Measurements from ENCODE around the gene SULT1C2. TPM values are rescaled to one million over a fixed set of nuclear protein-coding genes. Genes with fewer than 3 reads are reported as not detected.

The SULT1C2 gene
- total and polyA plus RNA-seq, 2 donors (not counting 1 experiment from before 2014, with no cell fraction given), result not detected

DNA sequence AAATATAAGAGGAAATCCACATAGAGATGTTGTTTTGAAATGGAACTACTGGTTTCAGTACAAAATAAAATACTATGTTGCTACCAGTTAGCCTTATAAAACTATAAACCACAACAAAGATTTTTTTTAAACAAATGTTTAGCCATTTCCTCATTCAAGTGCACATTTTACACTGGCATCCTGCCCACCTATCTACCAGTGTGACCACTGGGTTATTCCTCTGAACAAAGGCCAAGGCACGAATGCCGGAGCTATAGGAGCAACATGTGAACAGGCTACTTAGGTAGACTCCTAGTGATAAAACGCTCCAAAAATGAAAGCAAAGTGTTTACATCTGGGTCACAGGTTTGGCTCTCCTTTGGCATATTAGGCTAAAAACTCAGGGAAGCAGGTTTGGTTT, 57.3 kb downstream of the SULT1C2 start:
- 25% methylated on average over 3 of the region's 3 CpGs for WGBS (ENCODE audit: insufficient coverage)
- no peak overlapping the region for H3K4me3 Mint-ChIP-seq
- H3K79me2 ChIP-seq (ENCODE audit: control insufficient read depth, insufficient read depth, low read length), result no peaks in the 10 kb centered on the region
- no peak overlapping the region for H3K4me3 ChIP-seq (ENCODE audit: control extremely low read depth in 1 of 5, extremely low read depth in 1 of 5, insufficient read depth in 1 of 5, low read depth in 2 of 5, low read length in 4 of 5)
- H3K4me1 ChIP-seq (ENCODE audit: control insufficient read depth in 2 of 2, insufficient read depth in 2 of 2, low read length in 2 of 2), result no peaks in the 10 kb centered on the region
- ChIA-PET CTCF (no interaction called here), POLR2A (no interaction called here)
- H3K27me3 ChIP-seq (replicated peaks in 1 of 4; ENCODE audit: control extremely low read depth in 1 of 4, control insufficient read depth in 3 of 4, insufficient read depth in 4 of 4, low read length in 3 of 4), result peaks cover 0 to 8% (median 0%) of the 10 kb centered on the region in 4 experiments
- no peak overlapping the region for H3K4me2 ChIP-seq (replicated peaks; ENCODE audit: low read depth, low read length, poor library complexity, severe bottlenecking)
- H3K4me1 Mint-ChIP-seq, result no peaks in the 10 kb centered on the region
- no peak overlapping the region for H3K9ac ChIP-seq (ENCODE audit: low read length)
- no peaks in the 10 kb centered on the region for H3K9me3 Mint-ChIP-seq (ENCODE audit: insufficient read depth)
- DNase-seq, result no peak
- H3K36me3 ChIP-seq (replicated peaks in 1 of 2; ENCODE audit: control extremely low read depth in 1 of 2, control insufficient read depth in 1 of 2, extremely low read depth in 1 of 2, insufficient read depth in 2 of 2, low read length in 1 of 2), result no peaks in the 10 kb centered on the region
- no peak for ATAC-seq (ENCODE audit: low read depth)
- TF ChIP-seq, protein P1, sequence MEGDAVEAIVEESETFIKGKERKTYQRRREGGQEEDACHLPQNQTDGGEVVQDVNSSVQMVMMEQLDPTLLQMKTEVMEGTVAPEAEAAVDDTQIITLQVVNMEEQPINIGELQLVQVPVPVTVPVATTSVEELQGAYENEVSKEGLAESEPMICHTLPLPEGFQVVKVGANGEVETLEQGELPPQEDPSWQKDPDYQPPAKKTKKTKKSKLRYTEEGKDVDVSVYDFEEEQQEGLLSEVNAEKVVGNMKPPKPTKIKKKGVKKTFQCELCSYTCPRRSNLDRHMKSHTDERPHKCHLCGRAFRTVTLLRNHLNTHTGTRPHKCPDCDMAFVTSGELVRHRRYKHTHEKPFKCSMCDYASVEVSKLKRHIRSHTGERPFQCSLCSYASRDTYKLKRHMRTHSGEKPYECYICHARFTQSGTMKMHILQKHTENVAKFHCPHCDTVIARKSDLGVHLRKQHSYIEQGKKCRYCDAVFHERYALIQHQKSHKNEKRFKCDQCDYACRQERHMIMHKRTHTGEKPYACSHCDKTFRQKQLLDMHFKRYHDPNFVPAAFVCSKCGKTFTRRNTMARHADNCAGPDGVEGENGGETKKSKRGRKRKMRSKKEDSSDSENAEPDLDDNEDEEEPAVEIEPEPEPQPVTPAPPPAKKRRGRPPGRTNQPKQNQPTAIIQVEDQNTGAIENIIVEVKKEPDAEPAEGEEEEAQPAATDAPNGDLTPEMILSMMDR (IDR thresholded peaks at IDR 0.05), result no peak
- no peak for TF ChIP-seq EZH2 (IDR thresholded peaks at IDR 0.05; ENCODE audit: borderline replicate concordance, insufficient read depth, low read depth, low read length, poor library complexity, severe bottlenecking)
- H2AFZ ChIP-seq (ENCODE audit: insufficient read depth, low read depth, low read length, poor library complexity, severe bottlenecking), result no peak overlapping the region
- intact Hi-C loops (cut with micrococcal nuclease), result no loop called here
- peaks cover 10% of the 10 kb centered on the region for H3K27me3 Mint-ChIP-seq
- no peaks in the 10 kb centered on the region for H4K20me1 ChIP-seq (ENCODE audit: control insufficient read depth, insufficient read depth, low read length, poor library complexity, severe bottlenecking)
- H3K27ac ChIP-seq (ENCODE audit: low read length in 2 of 2), result no peak overlapping the region
- H3K27ac Mint-ChIP-seq, result no peak overlapping the region
- peaks cover 0 to 4% (median 0%) of the 10 kb centered on the region in 3 donors for H3K9me3 ChIP-seq (ENCODE audit: control extremely low read depth in 1 of 3, control insufficient read depth in 2 of 3, insufficient read depth in 1 of 3, low read length in 2 of 3)

GRCh38 chr2:108346827-108347226, 58.1 kb downstream of the SULT1C2 start:
- intact Hi-C loops (cut with micrococcal nuclease), result no loop called here
- no peaks in the 10 kb centered on the region for H3K4me1 ChIP-seq (ENCODE audit: control insufficient read depth in 2 of 2, insufficient read depth in 2 of 2, low read length in 2 of 2)
- peaks cover 15% of the 10 kb centered on the region for H3K27me3 Mint-ChIP-seq
- H3K27ac ChIP-seq (ENCODE audit: low read length in 2 of 2), result no peak overlapping the region
- peaks cover 0 to 8% (median 0%) of the 10 kb centered on the region in 4 experiments for H3K27me3 ChIP-seq (replicated peaks in 1 of 4; ENCODE audit: control extremely low read depth in 1 of 4, control insufficient read depth in 3 of 4, insufficient read depth in 4 of 4, low read length in 3 of 4)
- peaks cover 0 to 4% (median 0%) of the 10 kb centered on the region in 3 donors for H3K9me3 ChIP-seq (ENCODE audit: control extremely low read depth in 1 of 3, control insufficient read depth in 2 of 3, insufficient read depth in 1 of 3, low read length in 2 of 3)
- H2AFZ ChIP-seq (ENCODE audit: insufficient read depth, low read depth, low read length, poor library complexity, severe bottlenecking), result no peak overlapping the region
- no peaks in the 10 kb centered on the region for H3K36me3 ChIP-seq (replicated peaks in 1 of 2; ENCODE audit: control extremely low read depth in 1 of 2, control insufficient read depth in 1 of 2, extremely low read depth in 1 of 2, insufficient read depth in 2 of 2, low read length in 1 of 2)
- no peaks in the 10 kb centered on the region for H4K20me1 ChIP-seq (ENCODE audit: control insufficient read depth, insufficient read depth, low read length, poor library complexity, severe bottlenecking)
- POLR2A ChIA-PET, result no interaction called here
- no peak overlapping the region for H3K9ac ChIP-seq (ENCODE audit: low read length)
- DNase-seq (no peak), ATAC-seq (ENCODE audit: low read depth) (no peak)
- H3K4me2 ChIP-seq (replicated peaks; ENCODE audit: low read depth, low read length, poor library complexity, severe bottlenecking), result no peak overlapping the region
- no peak overlapping the region for H3K4me3 Mint-ChIP-seq
- no peaks in the 10 kb centered on the region for H3K4me1 Mint-ChIP-seq
- H3K27ac Mint-ChIP-seq, result no peak overlapping the region
- no CpG with 5 or more reads among the region's 3 CpGs for WGBS (ENCODE audit: insufficient coverage)
- H3K9me3 Mint-ChIP-seq (ENCODE audit: insufficient read depth), result no peaks in the 10 kb centered on the region
- CTCF ChIA-PET, result no interaction called here
- H3K79me2 ChIP-seq (ENCODE audit: control insufficient read depth, insufficient read depth, low read length), result no peaks in the 10 kb centered on the region
- TF ChIP-seq EZH2 (IDR thresholded peaks at IDR 0.05; ENCODE audit: borderline replicate concordance, insufficient read depth, low read depth, low read length, poor library complexity, severe bottlenecking), result no peak
- H3K4me3 ChIP-seq (ENCODE audit: control extremely low read depth in 1 of 5, extremely low read depth in 1 of 5, insufficient read depth in 1 of 5, low read depth in 2 of 5, low read length in 4 of 5), result no peak overlapping the region
